Adrenal gland (tissue), 5 donors: ENCODE measurements around the gene PRKCA.

ENCODE experiments used
- CTCF ChIP-seq, 6 experiments: fragments of 450-650 bp in 4 of 6; fragments of 200-600 bp in 2 of 6; sonication (generic) in 1 of 6; IDR thresholded peaks; 1 replicate in 5 of 6; 2 replicates in 1 of 6; pipeline versions ENCODE4 v1.5.1 to v1.8.0; 2016 to 2021; ENCODE audit warnings: antibody characterized with exemption in 6 of 6, mild to moderate bottlenecking in 2 of 6, moderate library complexity in 1 of 6
- POLR2A ChIP-seq, 2 donors: fragments of 450-650 bp; IDR thresholded peaks; one replicate each; pipeline ENCODE4 v1.6.1; 2017; ENCODE audit warnings: antibody characterized with exemption in 2 of 2, mild to moderate bottlenecking in 2 of 2, moderate library complexity in 1 of 2
- donor health status: DM: no; HTN: no; CAD: no.

GRCh38 chr17:66811683-66812054 is 509.3 kb downstream of the PRKCA start:
- TF ChIP-seq CTCF (IDR thresholded peaks at IDR 0.05) (no peak), POLR2A (IDR thresholded peaks at IDR 0.05) (no peak)
